Hepatocyte (in vitro differentiated cells): ENCODE results near the gene PPARA.

Experiments used
- CTCF ChIP-seq: fragments of 200-600 bp; sonication (generic); IDR thresholded peaks from 2 replicates; pipeline ENCODE4 v1.5.1; 2016; ENCODE audit warnings: antibody characterized with exemption, mild to moderate bottlenecking; ENCODE audit not compliant: poor library complexity
- EZH2 ChIP-seq: fragments of 200-600 bp; sonication (generic); IDR thresholded peaks from 2 replicates; pipeline ENCODE4 v1.6.1; 2016; ENCODE audit warnings: antibody characterized with exemption, mild to moderate bottlenecking, borderline replicate concordance

- TF ChIP-seq CTCF (no peak), EZH2 (no peak)
Measured at GRCh38 chr22:46214149-46214548, 63.8 kb downstream of the PPARA start.
